HG02642 (cell line): ENCODE results near the gene PRSS8.

Experiments
- ATAC-seq: cut with Tn5 transposase; IDR thresholded peaks from one replicate; pipeline ENCODE4 v1.9.1; 2021; ENCODE audit warnings: mild to moderate bottlenecking; ENCODE audit not compliant: unreplicated experiment, poor library complexity

The PRSS8 gene

GRCh38 chr16:31085411-31085810, 50.1 kb downstream of the PRSS8 start:
- ATAC-seq, result no peak

DNA sequence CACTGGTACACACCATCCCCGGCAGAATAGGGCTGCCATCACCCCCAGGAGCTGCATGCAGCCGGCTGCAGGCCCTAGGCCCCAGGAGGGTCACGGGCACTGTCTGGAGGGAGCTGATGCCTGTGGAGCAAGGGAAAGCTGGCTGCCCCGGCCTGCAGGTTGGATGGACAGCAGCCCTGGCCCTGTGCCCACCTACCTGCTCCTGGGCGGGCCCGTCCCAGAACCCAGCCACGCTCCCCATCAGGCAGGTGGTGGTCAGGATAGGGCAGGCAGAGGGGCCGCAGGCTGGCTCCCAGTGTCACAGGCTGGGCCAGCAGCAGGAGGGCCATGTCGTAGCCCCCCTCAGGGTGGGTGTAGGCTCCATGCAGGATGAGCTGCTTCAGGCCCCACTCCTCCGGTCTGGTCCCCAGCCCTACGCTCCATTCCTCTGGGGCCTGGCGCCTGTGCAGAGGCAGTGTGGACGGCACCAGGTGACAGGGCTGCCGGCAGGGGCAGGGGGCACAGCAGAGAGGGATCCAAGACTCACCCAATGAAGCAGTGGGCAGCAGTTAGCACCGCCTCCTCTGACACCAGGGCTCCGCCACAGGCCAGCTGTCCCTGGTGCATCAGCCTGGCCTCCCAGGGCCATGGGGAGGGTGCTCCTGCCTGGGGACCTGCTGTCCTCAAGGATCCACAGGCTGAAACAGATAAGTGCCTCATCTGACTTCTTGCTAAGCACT, 50.8 kb downstream of the PRSS8 start:
- ATAC-seq, result no peak

DNA sequence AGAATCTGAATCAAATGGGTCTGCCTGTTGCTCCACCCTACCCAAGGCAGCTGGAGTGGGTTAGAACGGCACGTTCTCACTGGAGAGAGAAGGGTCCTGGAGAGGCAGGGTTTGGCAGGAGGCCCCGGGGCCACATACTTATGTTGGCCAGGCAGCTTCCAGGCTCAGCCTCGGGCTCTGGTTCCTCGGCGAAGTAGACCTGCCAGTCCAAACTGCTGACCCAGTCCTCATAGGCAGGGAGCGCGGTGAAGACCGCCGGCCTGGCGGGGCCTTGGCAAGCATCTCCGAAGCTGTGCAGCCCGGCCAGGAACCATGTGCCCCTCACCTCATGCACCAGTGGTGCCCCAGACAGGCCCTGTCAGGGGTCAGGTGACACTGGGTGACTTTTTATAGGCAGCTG, 51.5 kb downstream of the PRSS8 start:
- no peak for ATAC-seq

DNA sequence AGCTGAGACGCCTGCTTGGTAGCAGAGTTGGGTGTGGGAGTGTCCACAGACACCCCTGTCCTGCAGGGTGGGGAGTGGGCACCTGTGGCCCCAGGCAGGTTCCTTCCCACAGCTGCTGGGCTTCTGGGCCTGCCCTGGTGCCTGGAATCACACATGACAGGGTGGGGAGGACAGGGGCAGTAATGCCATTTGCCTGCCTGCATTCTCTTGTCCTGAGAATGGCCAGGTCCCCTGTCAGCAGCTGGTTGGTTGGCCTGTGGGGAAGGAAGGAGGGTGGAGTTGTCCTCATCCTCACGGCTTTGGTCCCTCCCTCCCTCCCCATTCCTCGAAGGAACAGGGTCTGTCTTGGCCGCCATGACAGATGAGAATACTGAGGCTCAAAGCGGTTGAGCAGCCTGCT, 52.0 kb downstream of the PRSS8 start:
- no peak for ATAC-seq

GRCh38 chr16:31083081-31083480, 52.4 kb downstream of the PRSS8 start:
- ATAC-seq, result no peak

DNA sequence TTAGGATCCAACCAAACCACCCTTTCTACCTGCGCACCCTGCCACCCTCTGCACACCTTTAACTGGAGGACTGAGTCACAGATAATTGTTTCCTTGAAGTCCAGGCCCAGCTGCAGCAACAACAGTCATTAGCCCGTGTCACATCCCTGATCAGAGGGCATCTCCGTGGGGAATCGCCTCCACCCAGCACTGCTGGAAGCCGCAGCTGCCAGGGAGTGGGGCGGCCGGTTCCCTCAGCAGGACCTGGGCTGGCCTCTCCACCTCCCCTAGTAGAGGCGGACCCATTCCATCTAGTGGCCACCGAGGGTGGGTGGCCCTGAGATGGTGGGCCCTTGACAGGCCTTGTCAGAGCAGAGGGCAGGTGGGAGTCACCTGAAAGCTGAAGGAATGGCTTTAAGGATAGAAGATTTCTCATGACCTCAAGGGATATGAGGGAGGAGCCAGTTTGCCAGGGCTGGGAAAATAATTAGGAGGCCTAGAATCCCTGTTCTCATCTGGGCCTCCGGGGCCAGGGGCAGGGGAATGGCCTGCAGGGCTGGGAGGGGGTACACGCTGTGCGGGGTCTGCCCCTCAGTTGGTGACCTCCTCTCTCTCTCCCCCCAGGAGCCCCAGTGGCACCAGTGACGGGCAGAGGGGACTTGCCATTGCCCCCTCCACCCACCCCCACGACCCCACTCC, 53.0 kb downstream of the PRSS8 start:
- ATAC-seq, result no peak
